Endothelial cell of umbilical vein (primary cell): ENCODE measurements around the gene PHEX. TPM values are rescaled to one million over a fixed set of nuclear protein-coding genes. Genes with fewer than 3 reads are reported as not detected.

Source experiments
- BruUV-seq: library from RNA; stranded (reverse); fragments of 400-500 nt; replicated peaks from 2 replicates; lab custom pipeline; 2021; lab: Mats Ljungman, UMichigan
- CTCF ChIA-PET: fragments of 300-600, 350-600 bp; sonication (Branson Sonifier 250); formaldehyde crosslinking; loops from one replicate; lab custom pipeline; 2021; ENCODE audit warnings: antibody characterized with exemption, inconsistent platforms; lab: Charles Lee
- POLR2A ChIA-PET: fragments of 300-600, 350-600 bp; sonication (Branson Sonifier 250); formaldehyde crosslinking; loops from one replicate; lab custom pipeline; 2021; ENCODE audit warnings: antibody characterized with exemption, inconsistent platforms; lab: Charles Lee
- DNase-seq: peaks from one replicate; pipeline ENCODE4 v3.0.0-alpha.2; 2011; ENCODE audit warnings: low read depth, low spot score
- FAIRE-seq: peaks from 2 replicates; lab custom pipeline; 2011; peaks lifted over from hg19 to GRCh38; lab: Jason Lieb, UNC
- H2AFZ ChIP-seq: 2 replicates; pipeline ENCODE4 v1.6.0; 2012; ENCODE audit warnings: low read depth, low read length, control low read depth, inconsistent platforms
- H3K27ac ChIP-seq: 2 replicates; pipeline ENCODE4 v1.5.1; 2011; ENCODE audit warnings: low read depth, mild to moderate bottlenecking, control low read depth, low read length, moderate library complexity; ENCODE audit not compliant: insufficient read depth
- H3K27me3 ChIP-seq, 2 experiments: 2 replicates each; pipeline versions ENCODE4 v1.6.0 to v1.6.1; 2011; ENCODE audit warnings: low read length in 2 of 2, mixed read lengths in 1 of 2; ENCODE audit not compliant: control insufficient read depth in 2 of 2, insufficient read depth in 2 of 2
- H3K36me3 ChIP-seq, 2 experiments: 2 replicates in 1 of 2; 3 replicates in 1 of 2; pipeline ENCODE4 v1.5.1; 2011; ENCODE audit warnings: low read length in 2 of 2, mild to moderate bottlenecking in 1 of 2, moderate library complexity in 1 of 2; ENCODE audit not compliant: control insufficient read depth in 2 of 2, insufficient read depth in 2 of 2; ENCODE audit errors: extremely low read depth in 1 of 2
- H3K4me1 ChIP-seq: 3 replicates; pipeline ENCODE4 v1.5.1; 2011; ENCODE audit warnings: mild to moderate bottlenecking, low read length; ENCODE audit not compliant: control insufficient read depth, insufficient read depth; ENCODE audit errors: extremely low read depth
- H3K4me2 ChIP-seq: 2 replicates; pipeline ENCODE4 v1.6.1; 2011; ENCODE audit warnings: low read length, control low read depth, mixed read lengths; ENCODE audit not compliant: insufficient read depth
- H3K4me3 ChIP-seq, 3 experiments: fragments of 200-600 bp in 1 of 3; sonication (generic), shearing (Covaris generic) in 1 of 3; replicated peaks in 1 of 3; 2 replicates each; pipeline ENCODE4 v1.5.1; 2011 to 2016; ENCODE audit warnings: control low read depth in 3 of 3, low read length in 3 of 3, mild to moderate bottlenecking in 2 of 3, inconsistent platforms in 1 of 3, low read depth in 1 of 3, moderate library complexity in 1 of 3; ENCODE audit not compliant: insufficient read depth in 1 of 3
- H3K79me2 ChIP-seq: 2 replicates; pipeline ENCODE4 v1.6.0; 2012; ENCODE audit warnings: low read length, inconsistent platforms; ENCODE audit not compliant: control insufficient read depth, insufficient read depth
- H3K9ac ChIP-seq: replicated peaks from 2 replicates; pipeline ENCODE3; 2011; ENCODE audit warnings: low read length, control low read depth; ENCODE audit not compliant: insufficient read depth; ENCODE audit errors: extremely low read depth
- H3K9me1 ChIP-seq: replicated peaks from 3 replicates; pipeline ENCODE4 v1.6.0; 2011; ENCODE audit warnings: mild to moderate bottlenecking, low read length; ENCODE audit not compliant: control insufficient read depth, insufficient read depth; ENCODE audit errors: extremely low read depth
- H3K9me3 ChIP-seq: replicated peaks from 2 replicates; pipeline ENCODE4 v1.5.1; 2012; ENCODE audit warnings: low read length, inconsistent platforms; ENCODE audit not compliant: control insufficient read depth, insufficient read depth
- H4K20me1 ChIP-seq: replicated peaks from 2 replicates; pipeline ENCODE3; 2011; ENCODE audit warnings: mild to moderate bottlenecking, low read length; ENCODE audit not compliant: control insufficient read depth, insufficient read depth; ENCODE audit errors: extremely low read depth
- EZH2 ChIP-seq: IDR thresholded peaks from 2 replicates; pipeline ENCODE4 v1.6.1; 2012; ENCODE audit warnings: borderline replicate concordance, low read depth, mild to moderate bottlenecking, moderate library complexity, low read length, inconsistent platforms; ENCODE audit not compliant: severe bottlenecking
- FOS ChIP-seq: IDR thresholded peaks from 2 replicates; pipeline ENCODE4 v1.6.1; 2011; ENCODE audit warnings: mild to moderate bottlenecking, low read length, moderate library complexity, borderline replicate concordance; ENCODE audit not compliant: insufficient read depth
- GATA2 ChIP-seq: IDR thresholded peaks from 2 replicates; pipeline ENCODE4 v1.7.0; 2011; ENCODE audit warnings: low read depth, mild to moderate bottlenecking, moderate library complexity, mixed read lengths, low read length; ENCODE audit not compliant: insufficient read length, insufficient read depth
- JUN ChIP-seq: IDR thresholded peaks from 2 replicates; pipeline ENCODE4 v1.6.1; 2011; ENCODE audit warnings: borderline replicate concordance, low read depth; ENCODE audit not compliant: insufficient read length, insufficient read depth
- POLR2A ChIP-seq: IDR thresholded peaks from 2 replicates; pipeline ENCODE4 v1.6.1; 2012; ENCODE audit warnings: low read depth, mild to moderate bottlenecking, control low read depth, low read length
- dilution Hi-C: fragments of 300-500 bp; cut with MboI; formaldehyde crosslinking; loops from one replicate; pipeline ENCODE4 v1.15.0; 2019; ENCODE audit warnings: low sequenced_read_pairs; ENCODE audit not compliant: extremely low pct_ligation_motif_present
- intact Hi-C: fragments of 100-400 bp; cut with micrococcal nuclease; formaldehyde crosslinking; loops from one replicate; pipeline ENCODE4 v1.10.0; 2022
- polyA plus RNA-seq, 4 experiments: library from polyadenylated mRNA; depleted of rRNA in 3 of 4; stranded (reverse) in 3 of 4; unstranded in 1 of 4; fragments of >200 nt; gene quantifications; 2 replicates each; pipeline versions ENCODE4 v1.2.1 to v1.2.3, GENCODE V29; 2011 to 2012; ENCODE audit warnings: missing spikeins in 1 of 4
- total RNA-seq: library from RNA; stranded (reverse); gene quantifications from 2 replicates; pipeline ENCODE4 v1.2.3, GENCODE V29; 2021
- TF ChIP-seq, protein P1 (sequence below): IDR thresholded peaks from 2 replicates; pipeline ENCODE4 v1.6.1; 2011; ENCODE audit not compliant: insufficient read depth, insufficient read length
- TF ChIP-seq, protein P2 (sequence below), 2 donors: IDR thresholded peaks; 1 replicate in 1 of 2; 2 replicates in 1 of 2; pipeline ENCODE4 v1.5.1; 2011; ENCODE audit warnings: low read length in 2 of 2, mild to moderate bottlenecking in 2 of 2, moderate library complexity in 2 of 2, control low read depth in 1 of 2, inconsistent platforms in 1 of 2, low read depth in 1 of 2; ENCODE audit not compliant: insufficient read depth in 1 of 2; ENCODE audit errors: extremely low read depth in 1 of 2

Gene PHEX
- total and polyA plus RNA-seq, 2 donors (not counting 3 experiments of a cell fraction or from before 2014, with no cell fraction given) = 0.07 to 0.44 TPM

GRCh38 chrX:22059775-22060174, 27.6 kb downstream of the PHEX start:
- ChIA-PET CTCF (interaction anchor here (0.8 to 2.5 kb wide), 3 partner anchors 18 to 75 kb away, joined by 4 to 8 read pairs (median 5); no protein-coding TSS in a partner anchor), POLR2A (no interaction called here)
- TF ChIP-seq POLR2A = no peak
- TF ChIP-seq, protein P1, sequence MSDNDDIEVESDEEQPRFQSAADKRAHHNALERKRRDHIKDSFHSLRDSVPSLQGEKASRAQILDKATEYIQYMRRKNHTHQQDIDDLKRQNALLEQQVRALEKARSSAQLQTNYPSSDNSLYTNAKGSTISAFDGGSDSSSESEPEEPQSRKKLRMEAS = no peak
- H3K9ac ChIP-seq = no peak overlapping the region
- no peak overlapping the region for H3K27ac ChIP-seq
- no peak for DNase-seq
- no peak overlapping the region for H3K4me2 ChIP-seq
- no peaks in the 10 kb centered on the region for H3K4me1 ChIP-seq
- H2AFZ ChIP-seq = no peak overlapping the region
- H4K20me1 ChIP-seq = no peaks in the 10 kb centered on the region
- H3K36me3 ChIP-seq = no peaks in the 10 kb centered on the region
- no TSS peak for BruUV-seq
- no peak overlapping the region for H3K4me3 ChIP-seq
- H3K27me3 ChIP-seq = no peaks in the 10 kb centered on the region
- dilution Hi-C loops (no loop called here), intact Hi-C loops (no loop called here)
- no peaks in the 10 kb centered on the region for H3K79me2 ChIP-seq
- no peak for FAIRE-seq
- H3K9me1 ChIP-seq = no peaks in the 10 kb centered on the region
- no peaks in the 10 kb centered on the region for H3K9me3 ChIP-seq

DNA sequence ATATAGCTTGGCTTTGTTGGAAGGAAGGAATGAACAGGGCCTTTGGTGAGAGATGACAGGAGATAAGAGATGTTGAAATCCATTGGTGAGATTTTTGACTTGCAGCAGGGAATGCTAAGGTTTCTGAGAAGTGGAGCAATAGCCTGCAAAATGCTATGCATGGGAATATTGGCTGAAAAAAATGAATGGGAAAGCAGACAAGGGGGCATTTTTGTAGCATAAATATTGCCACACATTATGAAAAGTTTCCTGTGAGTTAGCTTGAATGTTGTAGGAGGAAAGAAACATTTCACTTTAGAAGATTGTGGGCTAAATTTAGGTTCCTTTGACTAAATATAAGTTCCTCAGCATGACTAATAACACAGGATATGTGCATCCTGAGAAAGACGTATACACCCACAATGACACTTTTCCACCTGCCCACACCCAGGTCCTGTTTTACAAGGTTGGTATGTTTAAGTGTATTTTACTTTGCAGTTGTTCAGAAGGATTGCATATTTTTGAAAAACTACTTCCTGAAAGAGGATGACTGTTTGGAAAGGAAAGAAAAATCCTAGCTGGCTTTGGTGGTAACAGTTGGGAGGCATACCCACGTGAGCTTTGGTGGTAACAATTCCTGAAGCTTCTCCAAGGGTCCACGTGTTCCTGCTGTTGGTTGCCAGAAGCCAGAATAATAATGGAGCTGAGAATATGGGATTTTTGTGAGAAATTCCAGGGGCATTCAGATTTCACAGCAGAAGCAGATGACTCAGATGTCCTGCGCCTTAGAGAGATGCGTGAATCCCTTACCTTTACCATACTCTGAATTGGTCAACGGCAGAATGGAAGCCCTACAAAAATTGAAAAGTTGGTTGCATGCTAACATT, 28.5 kb downstream of the PHEX start:
- Histone ChIP-seq H3K27ac (no peak overlapping the region), H3K9me1 (no peaks in the 10 kb centered on the region), H2AFZ (no peak overlapping the region), H3K9me3 (no peaks in the 10 kb centered on the region), H3K27me3 (no peaks in the 10 kb centered on the region), H3K79me2 (no peaks in the 10 kb centered on the region), H3K36me3 (no peaks in the 10 kb centered on the region), H3K4me3 (no peak overlapping the region), H3K4me2 (no peak overlapping the region), H3K9ac (no peak overlapping the region), H4K20me1 (no peaks in the 10 kb centered on the region), H3K4me1 (no peaks in the 10 kb centered on the region)
- DNase-seq (peak; percentile 6), FAIRE-seq (peak; percentile 76)
- POLR2A ChIA-PET = no interaction called here
- CTCF ChIA-PET = interaction anchor here (0.8 to 2.5 kb wide), 4 partner anchors 18 to 76 kb away, joined by 3 to 8 read pairs (median 4); no protein-coding TSS in a partner anchor
- intact Hi-C loops = no loop called here
- BruUV-seq = no TSS peak
- dilution Hi-C loops = no loop called here
- no peak for TF ChIP-seq GATA2
- TF ChIP-seq, protein P1 = peak; percentile 8
- TF ChIP-seq FOS = no peak
- TF ChIP-seq, protein P2, sequence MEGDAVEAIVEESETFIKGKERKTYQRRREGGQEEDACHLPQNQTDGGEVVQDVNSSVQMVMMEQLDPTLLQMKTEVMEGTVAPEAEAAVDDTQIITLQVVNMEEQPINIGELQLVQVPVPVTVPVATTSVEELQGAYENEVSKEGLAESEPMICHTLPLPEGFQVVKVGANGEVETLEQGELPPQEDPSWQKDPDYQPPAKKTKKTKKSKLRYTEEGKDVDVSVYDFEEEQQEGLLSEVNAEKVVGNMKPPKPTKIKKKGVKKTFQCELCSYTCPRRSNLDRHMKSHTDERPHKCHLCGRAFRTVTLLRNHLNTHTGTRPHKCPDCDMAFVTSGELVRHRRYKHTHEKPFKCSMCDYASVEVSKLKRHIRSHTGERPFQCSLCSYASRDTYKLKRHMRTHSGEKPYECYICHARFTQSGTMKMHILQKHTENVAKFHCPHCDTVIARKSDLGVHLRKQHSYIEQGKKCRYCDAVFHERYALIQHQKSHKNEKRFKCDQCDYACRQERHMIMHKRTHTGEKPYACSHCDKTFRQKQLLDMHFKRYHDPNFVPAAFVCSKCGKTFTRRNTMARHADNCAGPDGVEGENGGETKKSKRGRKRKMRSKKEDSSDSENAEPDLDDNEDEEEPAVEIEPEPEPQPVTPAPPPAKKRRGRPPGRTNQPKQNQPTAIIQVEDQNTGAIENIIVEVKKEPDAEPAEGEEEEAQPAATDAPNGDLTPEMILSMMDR (IDR thresholded peaks at IDR 0.05; ENCODE audit: extremely low read depth in 1 of 2, insufficient read depth in 1 of 2, low read depth in 1 of 2, low read length in 2 of 2) = no peak
- no peak for TF ChIP-seq JUN
- TF ChIP-seq EZH2 = no peak
